ENCODE measurements around the gene KIAA0232.

KIAA0232 gene

GRCh38 chr4:6917461-6918271 lies 135.1 kb downstream of the KIAA0232 start:
- no peak for DNase-seq (ENCODE audit: low read depth in 2 of 2)

- no peak for DNase-seq (ENCODE audit: low read depth in 2 of 2)
Measured at GRCh38 chr4:6918338-6918737, 135.8 kb downstream of the KIAA0232 start.

- no peak for DNase-seq (ENCODE audit: low read depth in 2 of 2)
Measured at GRCh38 chr4:6920171-6920570, 137.6 kb downstream of the KIAA0232 start.

- no peak for DNase-seq (ENCODE audit: low read depth in 2 of 2)
Measured at GRCh38 chr4:6923507-6923906, 141.0 kb downstream of the KIAA0232 start.

- DNase-seq (ENCODE audit: low read depth in 2 of 2), result no peak
Measured at GRCh38 chr4:6924361-6924779, 141.8 kb downstream of the KIAA0232 start.

GRCh38 chr4:6925357-6925836 lies 142.9 kb downstream of the KIAA0232 start:
- DNase-seq (ENCODE audit: low read depth in 2 of 2), result no peak

- no peak for DNase-seq (ENCODE audit: low read depth in 2 of 2)
Measured at GRCh38 chr4:6926081-6926480, 143.6 kb downstream of the KIAA0232 start.

- DNase-seq (ENCODE audit: low read depth in 2 of 2), result peak in 1 of 2 donors; percentile 61
Measured at GRCh38 chr4:6926681-6927478, 144.4 kb downstream of the KIAA0232 start.

- DNase-seq (ENCODE audit: low read depth in 2 of 2), result no peak
Measured at GRCh38 chr4:6928081-6928480, 145.6 kb downstream of the KIAA0232 start.

GRCh38 chr4:6929339-6929811 lies 146.8 kb downstream of the KIAA0232 start:
- no peak for DNase-seq (ENCODE audit: low read depth in 2 of 2)

- no peak for DNase-seq (ENCODE audit: low read depth in 2 of 2)
Measured at GRCh38 chr4:6929812-6930464, 147.4 kb downstream of the KIAA0232 start.

- no peak for DNase-seq (ENCODE audit: low read depth in 2 of 2)
Measured at GRCh38 chr4:6932475-6932874, 149.9 kb downstream of the KIAA0232 start.

GRCh38 chr4:6932918-6933317 lies 150.4 kb downstream of the KIAA0232 start:
- no peak for DNase-seq (ENCODE audit: low read depth in 2 of 2)
